OCI-LY1 (cell line): Measurements from ENCODE around the gene FAM107B.

ENCODE experiments used
- EZH2 ChIP-seq: fragments of 200-600 bp; sonication (generic), shearing (Covaris generic); IDR thresholded peaks from 2 replicates; pipeline ENCODE4 v1.8.0; 2017; ENCODE audit warnings: borderline replicate concordance, mixed run types, mild to moderate bottlenecking, antibody characterized with exemption, low read length, moderate library complexity, mixed read lengths
- TF ChIP-seq, protein P1 (sequence below): fragments of 200-600 bp; sonication (generic), shearing (Covaris generic); IDR thresholded peaks from 2 replicates; pipeline ENCODE4 v1.5.1; 2017; ENCODE audit warnings: mild to moderate bottlenecking, antibody characterized with exemption, low read length, moderate library complexity, mixed read lengths

DNA sequence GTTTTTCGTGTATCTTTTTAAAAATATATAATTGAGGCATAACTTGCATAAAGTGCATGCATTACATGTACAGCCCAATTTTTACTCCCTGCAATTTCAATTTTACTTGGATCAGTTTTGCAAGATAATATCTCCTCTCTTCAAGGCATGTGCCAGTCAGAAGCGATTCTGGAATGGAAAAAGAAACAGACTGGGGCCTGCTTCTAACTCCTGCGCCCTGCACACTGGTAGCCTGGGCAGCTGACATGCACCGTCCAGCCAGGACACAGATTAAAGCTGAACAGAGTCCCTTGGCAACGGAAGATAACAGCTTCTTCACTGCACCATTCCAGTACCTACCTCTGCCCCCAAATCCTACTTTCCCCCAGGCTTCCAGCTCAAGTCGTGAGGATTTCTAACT lies 182.1 kb downstream of the FAM107B start:
- TF ChIP-seq EZH2: no peak
- TF ChIP-seq, protein P1, sequence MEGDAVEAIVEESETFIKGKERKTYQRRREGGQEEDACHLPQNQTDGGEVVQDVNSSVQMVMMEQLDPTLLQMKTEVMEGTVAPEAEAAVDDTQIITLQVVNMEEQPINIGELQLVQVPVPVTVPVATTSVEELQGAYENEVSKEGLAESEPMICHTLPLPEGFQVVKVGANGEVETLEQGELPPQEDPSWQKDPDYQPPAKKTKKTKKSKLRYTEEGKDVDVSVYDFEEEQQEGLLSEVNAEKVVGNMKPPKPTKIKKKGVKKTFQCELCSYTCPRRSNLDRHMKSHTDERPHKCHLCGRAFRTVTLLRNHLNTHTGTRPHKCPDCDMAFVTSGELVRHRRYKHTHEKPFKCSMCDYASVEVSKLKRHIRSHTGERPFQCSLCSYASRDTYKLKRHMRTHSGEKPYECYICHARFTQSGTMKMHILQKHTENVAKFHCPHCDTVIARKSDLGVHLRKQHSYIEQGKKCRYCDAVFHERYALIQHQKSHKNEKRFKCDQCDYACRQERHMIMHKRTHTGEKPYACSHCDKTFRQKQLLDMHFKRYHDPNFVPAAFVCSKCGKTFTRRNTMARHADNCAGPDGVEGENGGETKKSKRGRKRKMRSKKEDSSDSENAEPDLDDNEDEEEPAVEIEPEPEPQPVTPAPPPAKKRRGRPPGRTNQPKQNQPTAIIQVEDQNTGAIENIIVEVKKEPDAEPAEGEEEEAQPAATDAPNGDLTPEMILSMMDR: no peak
